MM.1S (cell line): ENCODE data around the gene CELSR3.
A peak's percentile ranks its signal among the peaks of the same experiment; 100 is the strongest.

Experiments
- DNase-seq: peaks from one replicate; pipeline ENCODE4 v3.0.0-alpha.2; 2015
- H2AFZ ChIP-seq: fragments of 300-600 bp; sonication (generic); 2 replicates; pipeline ENCODE4 v1.6.0; 2016; ENCODE audit warnings: antibody characterized with exemption, low read length
- H3F3A ChIP-seq: fragments of 300-600 bp; sonication (generic); 2 replicates; pipeline ENCODE4 v1.6.1; 2016; ENCODE audit warnings: mild to moderate bottlenecking, antibody characterized with exemption, low read length, moderate library complexity, mixed read lengths; ENCODE audit not compliant: insufficient read depth
- H3K27ac ChIP-seq: fragments of 300-600 bp; sonication (generic); 2 replicates; pipeline ENCODE4 v1.5.1; 2016; ENCODE audit warnings: mild to moderate bottlenecking, low read length
- H3K27me3 ChIP-seq: fragments of 300-600 bp; sonication (generic); replicated peaks from 2 replicates; pipeline ENCODE4 v1.6.0; 2016; ENCODE audit warnings: low read length; ENCODE audit not compliant: insufficient read depth
- H3K36me3 ChIP-seq: fragments of 300-600 bp; sonication (generic); replicated peaks from 2 replicates; pipeline ENCODE4 v1.6.1; 2016; ENCODE audit warnings: mild to moderate bottlenecking, low read length, mixed read lengths; ENCODE audit not compliant: insufficient read depth
- H3K4me1 ChIP-seq: fragments of 300-600 bp; sonication (generic); 2 replicates; pipeline ENCODE4 v1.6.1; 2016; ENCODE audit warnings: low read length, mixed read lengths
- H3K4me2 ChIP-seq: fragments of 300-600 bp; sonication (generic); 2 replicates; pipeline ENCODE4 v1.6.0; 2016; ENCODE audit warnings: low read depth, low read length
- H3K4me3 ChIP-seq: fragments of 300-600 bp; sonication (generic); 2 replicates; pipeline ENCODE4 v1.5.1; 2016; ENCODE audit warnings: low read length, mixed read lengths
- H3K79me2 ChIP-seq: fragments of 300-600 bp; sonication (generic); 2 replicates; pipeline ENCODE4 v1.6.1; 2016; ENCODE audit warnings: mixed run types, low read length, mixed read lengths
- H3K9ac ChIP-seq: fragments of 300-600 bp; sonication (generic); 2 replicates; pipeline ENCODE4 v1.6.1; 2016; ENCODE audit warnings: low read length, mixed read lengths
- H3K9me2 ChIP-seq: fragments of 300-600 bp; sonication (generic); replicated peaks from 2 replicates; pipeline ENCODE4 v1.6.1; 2016; ENCODE audit warnings: mild to moderate bottlenecking, low read length, mixed read lengths; ENCODE audit not compliant: insufficient read depth
- H3K9me3 ChIP-seq: fragments of 300-600 bp; sonication (generic); replicated peaks from 2 replicates; pipeline ENCODE4 v1.6.1; 2016; ENCODE audit warnings: mild to moderate bottlenecking, low read length, mixed read lengths; ENCODE audit not compliant: insufficient read depth
- H4K20me1 ChIP-seq: fragments of 300-600 bp; sonication (generic); 2 replicates; pipeline ENCODE4 v1.6.1; 2016; ENCODE audit warnings: mild to moderate bottlenecking, low read length, moderate library complexity, mixed read lengths; ENCODE audit not compliant: insufficient read depth
- CTCF ChIP-seq: fragments of 300-600 bp; sonication (generic); IDR thresholded peaks from 2 replicates; pipeline ENCODE4 v1.5.1; 2016; ENCODE audit warnings: antibody characterized with exemption, low read length, mixed read lengths
- EZH2 ChIP-seq: fragments of 300-600 bp; sonication (generic); optimal IDR thresholded peaks from 2 replicates; pipeline ENCODE3; 2017; ENCODE audit warnings: low read depth, mild to moderate bottlenecking, antibody characterized with exemption, low read length, mixed read lengths
- EZH2phosphoT487 ChIP-seq: fragments of 300-600 bp; sonication (generic); IDR thresholded peaks from 2 replicates; pipeline ENCODE4 v1.6.1; 2018; ENCODE audit warnings: antibody characterized with exemption, low read length

Gene CELSR3

GRCh38 chr3:48688032-48688736 lies 25.5 kb upstream of the CELSR3 start:
- Histone ChIP-seq H3K79me2 (peaks cover 22% of the 10 kb centered on the region), H3K9me2 (no peaks in the 10 kb centered on the region), H3K36me3 (no peaks in the 10 kb centered on the region; the same call in 1 of the 2 replicates), H3K9ac (no peak overlapping the region), H3K27ac (no peak overlapping the region), H3K4me3 (no peak overlapping the region), H3K27me3 (no peaks in the 10 kb centered on the region), H4K20me1 (no peaks in the 10 kb centered on the region), H3K9me3 (no peaks in the 10 kb centered on the region), H2AFZ (no peak overlapping the region), H3F3A (peaks cover 4% of the 10 kb centered on the region), H3K4me1 (peaks cover 5% of the 10 kb centered on the region; the same call in 1 of the 2 replicates), H3K4me2 (no peak overlapping the region)
- TF ChIP-seq EZH2 (no peak), EZH2phosphoT487 (no peak), CTCF (no peak)
- no peak for DNase-seq

GRCh38 chr3:48687220-48687678 lies 24.6 kb upstream of the CELSR3 start:
- Histone ChIP-seq H2AFZ (no peak overlapping the region), H3K4me1 (peaks cover 5% of the 10 kb centered on the region; the same call in 1 of the 2 replicates), H3K4me3 (no peak overlapping the region), H4K20me1 (no peaks in the 10 kb centered on the region), H3K36me3 (no peaks in the 10 kb centered on the region; the same call in 1 of the 2 replicates), H3K27ac (no peak overlapping the region), H3F3A (peaks cover 4% of the 10 kb centered on the region), H3K4me2 (no peak overlapping the region), H3K9me2 (no peaks in the 10 kb centered on the region), H3K27me3 (no peaks in the 10 kb centered on the region), H3K9ac (no peak overlapping the region), H3K79me2 (peaks cover 28% of the 10 kb centered on the region), H3K9me3 (no peaks in the 10 kb centered on the region)
- no peak for DNase-seq
- TF ChIP-seq EZH2 (no peak), EZH2phosphoT487 (no peak), CTCF (no peak)

- Histone ChIP-seq H3K36me3 (no peaks in the 10 kb centered on the region; the same call in 1 of the 2 replicates), H3K9ac (peak overlapping the region; percentile 84; the same call in 1 of the 2 replicates), H3F3A (peaks cover 4% of the 10 kb centered on the region), H3K27ac (no peak overlapping the region), H3K9me3 (no peaks in the 10 kb centered on the region), H4K20me1 (no peaks in the 10 kb centered on the region), H3K79me2 (peaks cover 28% of the 10 kb centered on the region), H3K4me3 (peak overlapping the region; percentile 98), H3K4me2 (peak overlapping the region; percentile 75), H3K4me1 (peaks cover 5% of the 10 kb centered on the region; the same call in 1 of the 2 replicates), H3K9me2 (no peaks in the 10 kb centered on the region), H3K27me3 (no peaks in the 10 kb centered on the region), H2AFZ (peak overlapping the region; percentile 90)
- no peak for DNase-seq
- TF ChIP-seq EZH2phosphoT487: no peak
- no peak for TF ChIP-seq EZH2
- no peak for TF ChIP-seq CTCF
Observed at GRCh38 chr3:48686538-48687219, 24.0 kb upstream of the CELSR3 start.
